Activated CD4-positive, alpha-beta T cell treated with anti-CD3 and anti-CD28 coated beads for 1 hour (primary cell): ENCODE results near the gene PAFAH1B1.
"Not testable (repeated sequence)": the region's sequence is repeated elsewhere in the genome, so short reads cannot be mapped to it uniquely, and the experiment has no call there.

Experiments
- DNase-seq: peaks from one replicate; pipeline ENCODE4 v3.0.0-alpha.2; 2020

PAFAH1B1 gene

DNA sequence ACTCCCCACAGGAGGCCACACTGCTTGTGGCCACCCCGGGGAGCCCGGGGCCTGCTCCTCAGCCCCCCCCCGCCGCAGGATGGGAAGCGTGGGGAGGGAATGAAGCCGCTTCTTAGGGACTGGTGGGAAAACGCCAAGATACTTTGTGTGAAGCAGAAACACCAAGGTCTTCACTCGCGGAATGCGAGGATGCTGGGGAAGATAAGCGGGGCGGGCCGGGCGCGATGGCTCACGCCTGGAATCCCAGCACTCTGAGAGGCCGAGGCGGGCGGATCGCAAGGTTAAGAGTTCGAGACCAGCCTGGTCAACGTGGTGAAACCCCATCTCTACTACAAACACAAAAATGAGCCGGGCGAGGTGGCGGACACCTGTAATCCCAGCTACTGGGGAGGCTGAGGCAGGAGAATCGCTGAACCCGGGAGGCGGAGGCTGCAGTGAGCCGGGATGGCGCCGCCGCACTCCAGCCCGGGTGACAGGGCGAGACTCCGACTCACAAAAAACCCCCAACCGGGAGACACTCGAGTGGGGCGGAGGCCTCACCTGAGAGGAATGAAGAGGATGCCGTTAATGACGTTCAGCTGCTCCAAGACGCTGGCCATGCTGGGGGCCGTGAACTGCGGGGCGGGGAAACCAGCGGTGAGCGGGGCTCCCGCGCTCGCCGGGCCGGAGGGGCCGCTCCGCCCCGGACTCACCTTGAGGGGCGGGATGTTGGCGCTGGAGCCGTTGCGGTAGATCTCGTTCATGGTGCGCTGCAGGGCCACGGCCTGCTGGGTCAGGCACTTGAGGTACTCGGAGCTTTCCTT, 97.8 kb downstream of the PAFAH1B1 start:
- DNase-seq: no peak

DNA sequence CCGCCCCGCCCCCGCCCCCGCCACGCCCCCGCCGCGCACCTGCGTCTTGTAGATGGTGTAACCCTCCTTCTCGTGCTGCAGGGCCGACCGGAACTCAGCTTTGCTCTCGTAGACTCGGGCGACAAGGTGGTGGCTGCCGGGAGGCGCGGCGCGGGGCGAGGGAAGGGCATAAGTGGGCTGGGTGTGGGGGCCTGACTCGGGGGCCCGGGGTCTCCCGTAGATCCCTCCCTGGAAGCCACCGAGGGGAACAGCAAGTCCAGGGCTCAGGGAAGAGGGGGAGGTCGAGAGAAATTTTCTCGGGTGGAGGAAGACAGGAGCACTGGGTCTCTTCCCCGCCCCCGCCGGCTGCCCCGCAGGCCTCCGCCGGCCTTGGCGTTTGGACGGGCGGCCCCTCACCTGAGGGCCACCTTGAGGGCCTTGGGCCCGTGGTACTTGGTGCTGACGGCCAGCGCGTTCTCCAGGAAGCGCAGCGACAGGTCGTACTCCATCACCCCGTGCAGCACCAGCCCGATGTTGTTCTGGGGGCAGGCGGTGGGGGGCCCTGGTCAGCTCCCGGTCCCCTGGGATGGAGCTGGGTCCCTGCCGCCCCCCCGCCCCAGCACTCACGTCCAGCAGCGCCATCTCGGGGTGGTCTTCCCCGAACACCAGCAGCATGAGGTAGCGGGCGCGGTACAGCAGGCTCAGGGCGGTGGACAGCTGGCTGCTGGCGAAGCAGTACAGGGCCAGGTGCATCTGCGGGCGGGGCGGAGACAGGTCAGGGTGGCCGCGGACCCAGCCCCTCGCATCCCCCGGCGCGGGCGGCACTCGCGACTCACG, 98.7 kb downstream of the PAFAH1B1 start:
- no peak for DNase-seq

DNA sequence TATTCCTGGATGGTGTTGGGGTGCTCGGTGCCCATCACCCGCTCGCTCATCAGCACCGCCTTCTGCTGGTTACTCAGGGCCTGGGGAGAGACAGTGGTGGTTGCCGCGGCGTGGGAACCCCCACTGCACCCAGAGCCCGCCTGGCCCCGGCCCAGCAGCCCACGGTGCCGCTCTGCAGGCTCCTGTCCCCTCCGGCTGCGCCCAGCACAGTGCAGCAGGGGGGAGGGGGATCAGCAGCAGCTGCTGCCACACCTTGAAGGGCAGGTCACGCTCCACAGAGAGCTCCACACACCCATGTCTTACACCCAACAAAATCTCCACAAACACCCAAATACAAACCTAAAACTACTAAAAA, 99.3 kb downstream of the PAFAH1B1 start:
- DNase-seq: no peak

DNA sequence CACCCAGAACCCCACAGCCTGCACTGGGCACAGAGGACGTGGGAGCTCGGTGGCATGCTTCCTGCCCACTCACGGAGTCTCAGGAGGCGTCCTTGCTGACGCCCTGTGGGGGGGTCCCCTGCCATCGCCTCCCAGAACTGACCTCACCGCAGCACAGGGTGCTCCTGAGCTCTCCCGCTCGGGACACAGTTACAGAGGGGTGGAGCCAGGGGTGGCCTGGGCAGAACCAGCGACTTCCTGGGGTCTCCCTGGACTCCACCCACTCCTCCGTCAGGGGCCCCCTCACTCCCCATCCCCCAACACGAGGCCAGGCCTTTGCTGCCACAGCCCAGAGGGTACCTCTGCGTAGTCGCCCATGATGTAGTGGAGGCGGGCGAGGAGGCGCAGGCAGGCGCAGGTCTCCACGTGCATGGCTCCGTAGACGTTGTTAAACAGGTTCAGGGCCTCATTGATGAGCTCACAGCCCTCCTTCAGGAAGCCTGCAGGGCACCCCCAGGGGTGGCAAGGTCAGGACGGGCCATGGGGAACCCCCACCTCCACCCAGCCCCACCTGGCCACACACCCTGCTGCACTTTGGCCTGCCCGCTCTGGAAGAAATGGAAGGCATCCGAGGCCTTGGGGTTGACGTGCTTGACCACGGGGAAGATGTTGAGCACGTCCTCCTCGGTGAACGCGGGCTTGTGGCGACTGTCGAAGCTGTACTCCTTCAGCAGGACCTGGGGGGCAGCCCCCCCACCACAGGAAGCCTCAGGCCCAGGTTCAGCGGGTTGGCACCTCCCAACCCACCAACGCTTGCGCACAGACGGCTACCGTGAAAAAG, 100.3 kb downstream of the PAFAH1B1 start:
- DNase-seq: peak; percentile 7

DNA sequence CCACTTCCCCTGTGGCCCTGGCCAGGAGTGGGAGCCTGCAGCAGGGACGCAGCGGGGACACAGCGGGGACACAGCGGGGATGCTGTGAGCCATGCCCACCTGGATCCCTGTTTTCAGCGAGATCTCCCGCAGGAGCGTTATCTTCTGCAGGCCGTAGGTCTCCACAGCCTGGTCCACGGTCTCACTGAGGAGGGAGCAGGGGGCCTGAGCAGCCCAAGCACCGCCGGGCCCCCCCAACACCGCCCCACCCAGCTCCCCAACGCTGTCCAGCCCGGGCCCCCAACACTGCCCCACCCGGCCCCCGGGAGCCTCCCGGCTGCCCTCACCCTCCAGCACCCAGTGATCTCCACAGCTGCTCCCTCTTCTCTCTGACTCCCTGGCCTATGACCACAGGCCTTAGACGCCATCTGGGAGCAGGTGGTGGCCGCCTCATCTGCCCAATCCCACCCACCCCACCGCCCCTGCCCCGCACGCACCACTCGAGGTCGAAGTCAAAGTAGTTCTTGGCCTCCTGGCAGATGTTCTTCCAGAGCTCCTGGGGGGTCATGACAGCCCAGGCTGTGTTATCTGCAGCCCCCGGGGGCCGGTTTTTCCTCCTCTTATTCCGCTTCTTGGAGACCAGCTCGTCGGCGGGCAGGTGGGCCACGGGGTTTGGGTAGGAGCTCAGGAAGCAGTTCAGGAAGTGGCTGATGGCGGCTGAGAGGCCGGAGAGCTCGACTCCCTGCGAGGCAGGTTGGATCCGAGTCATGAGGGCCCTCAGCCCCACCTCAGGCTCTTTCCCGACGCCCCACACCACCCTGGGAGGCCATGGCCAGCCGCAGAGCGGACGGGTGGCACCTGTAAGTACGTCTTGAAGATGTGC, 101.2 kb downstream of the PAFAH1B1 start:
- DNase-seq: peak; percentile 0

DNA sequence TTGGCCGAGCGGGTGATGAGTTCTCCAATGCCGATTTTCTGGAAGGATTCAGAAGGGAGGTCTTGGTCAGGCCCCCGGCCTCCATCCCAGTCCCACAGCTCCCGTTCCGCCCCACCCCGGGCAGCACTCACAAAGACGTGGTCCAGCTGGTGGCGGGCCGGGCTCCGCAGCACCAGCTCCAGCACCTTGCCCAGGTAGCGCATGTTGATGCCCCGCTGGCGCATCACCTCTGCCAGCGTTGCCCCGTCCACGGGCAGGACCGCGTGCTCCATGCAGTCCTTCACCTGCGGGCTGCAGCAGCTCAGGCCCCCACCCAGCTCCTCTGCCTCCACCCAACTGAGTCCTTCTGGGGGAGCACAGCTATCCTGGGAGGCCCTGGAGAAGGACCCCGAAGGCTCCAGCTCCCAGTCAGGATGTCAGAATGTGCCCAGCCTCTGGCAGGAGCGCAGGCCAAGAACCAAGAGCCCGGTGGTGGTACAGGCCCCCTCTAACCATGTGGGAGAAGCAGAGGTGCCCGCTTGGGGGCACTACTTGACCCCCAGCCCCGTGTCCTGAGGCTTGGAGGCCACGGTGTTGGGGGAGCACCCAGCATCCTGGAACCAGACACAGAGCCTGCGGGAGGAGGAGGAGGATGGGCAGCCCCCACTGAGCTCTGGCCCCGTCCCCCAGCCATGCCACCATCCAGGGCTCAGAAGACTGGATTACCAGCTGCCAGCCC, 101.9 kb downstream of the PAFAH1B1 start:
- peak; percentile 5 for DNase-seq

DNA sequence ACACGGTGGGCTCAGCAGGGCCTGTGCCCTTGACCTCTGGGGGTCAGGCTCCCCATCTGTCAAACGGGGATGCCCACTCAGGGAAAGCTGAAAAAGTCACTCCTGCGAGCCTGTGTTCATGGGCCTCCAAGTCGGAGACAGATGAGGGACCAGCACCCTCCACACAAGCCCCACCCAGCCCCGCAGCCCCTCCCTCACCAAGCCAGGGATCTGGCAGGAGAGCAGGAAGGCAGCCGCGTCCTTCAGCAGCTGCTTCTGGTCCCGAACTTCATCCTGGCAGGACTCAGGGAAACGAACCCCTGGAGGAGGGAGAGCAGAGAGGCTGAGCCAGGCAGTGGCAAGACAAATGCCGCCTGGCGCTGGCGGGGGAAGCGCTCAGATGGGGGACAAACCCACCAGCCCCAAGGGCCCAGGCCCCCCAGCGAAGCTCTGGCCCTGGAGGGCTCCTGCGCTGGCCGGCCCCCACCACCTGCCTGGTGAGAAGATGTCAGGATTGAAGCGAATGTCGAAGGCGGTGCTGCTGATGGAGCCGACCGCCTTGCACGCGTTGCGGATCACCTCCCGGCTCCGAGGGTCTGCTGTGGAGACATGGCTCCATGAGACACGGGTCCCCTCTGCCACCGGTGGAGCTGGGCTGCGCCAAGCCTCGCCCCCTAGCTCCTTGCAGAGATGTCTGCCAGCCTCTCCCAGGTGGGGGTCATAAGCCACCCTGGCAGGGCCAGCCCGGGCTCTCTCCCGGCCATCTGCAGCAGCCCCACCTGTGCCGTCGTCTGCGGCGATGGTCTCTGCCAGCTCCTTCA, 102.7 kb downstream of the PAFAH1B1 start:
- DNase-seq: peak; percentile 3

DNA sequence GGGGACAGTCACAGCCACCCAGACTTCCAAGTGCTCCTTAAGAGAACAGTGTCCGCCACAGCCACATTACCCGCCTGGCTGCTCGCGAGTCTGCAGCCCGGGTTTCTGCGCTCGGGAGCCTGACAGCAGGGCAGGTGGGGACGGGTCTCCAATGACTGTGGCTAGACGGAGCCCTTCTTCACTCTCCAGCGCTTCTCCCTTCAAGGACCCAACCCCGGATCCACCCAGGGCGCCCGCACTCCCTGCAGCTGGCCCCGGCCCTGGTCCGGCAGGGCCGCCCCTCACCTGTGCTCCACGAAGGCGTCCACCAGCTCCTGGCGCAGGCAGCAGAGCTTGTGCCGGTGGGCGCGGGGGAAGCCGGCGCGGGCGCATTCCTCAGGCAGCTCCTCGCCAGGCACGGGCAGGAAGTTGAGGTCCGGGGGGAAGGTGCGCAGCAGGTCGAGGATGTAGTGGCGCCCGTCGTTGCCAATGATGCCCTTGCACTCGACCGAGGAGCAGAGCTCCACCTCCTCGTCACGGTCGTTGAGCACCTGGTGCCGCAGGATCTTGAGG, 104.2 kb downstream of the PAFAH1B1 start:
- DNase-seq: peak; percentile 6

DNA sequence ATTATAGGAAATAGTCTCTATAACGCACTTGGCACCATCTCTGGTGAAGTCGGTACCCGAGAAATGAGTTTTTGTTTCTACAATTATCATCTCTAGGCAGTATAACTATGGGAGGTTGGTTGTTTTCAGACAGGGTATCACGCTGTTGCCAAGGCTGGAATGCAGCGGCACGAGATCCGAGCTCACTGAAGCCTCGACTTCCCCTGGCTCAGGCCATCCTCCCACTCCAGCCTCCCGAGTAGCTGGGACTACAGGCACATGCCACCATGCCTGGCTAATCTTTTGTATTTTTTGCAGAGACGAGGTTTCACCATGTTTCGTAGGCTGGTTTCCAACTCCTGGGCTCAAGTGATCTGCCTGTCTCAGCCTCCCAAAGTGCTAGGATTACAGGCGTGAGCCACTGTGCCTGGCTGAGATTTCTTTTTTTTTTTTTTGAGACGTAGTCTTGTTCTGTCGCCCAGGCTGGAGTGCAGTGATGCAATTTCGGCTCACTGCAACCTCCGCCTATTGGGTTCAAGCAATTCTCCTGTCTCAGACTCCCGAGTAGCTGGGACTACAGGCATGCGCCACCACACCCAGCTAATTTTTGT, 105.9 kb downstream of the PAFAH1B1 start:
- DNase-seq: not testable (repeated sequence)

DNA sequence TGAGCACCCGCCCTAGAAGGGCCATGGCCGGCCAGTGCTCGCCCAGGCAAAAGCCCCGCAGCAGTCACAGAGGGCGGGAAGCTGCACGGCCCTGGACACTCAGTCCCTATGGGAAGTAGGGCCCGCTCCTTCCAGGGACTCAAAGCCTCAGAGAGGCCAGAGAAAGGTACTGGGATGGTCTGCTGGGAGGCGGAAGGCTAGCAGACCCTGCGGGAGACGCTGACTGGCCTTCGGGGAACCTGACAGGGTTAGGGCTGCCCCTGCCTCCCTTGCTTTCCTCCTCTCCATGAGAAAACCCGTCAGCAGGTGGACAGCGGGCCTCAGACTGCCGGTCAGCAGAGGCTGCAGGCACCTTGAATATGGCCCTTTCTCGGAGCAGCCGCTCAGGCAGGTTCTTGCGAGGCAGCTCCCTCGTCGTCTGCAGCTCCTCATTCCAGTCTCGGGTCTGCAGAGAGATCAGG, 106.6 kb downstream of the PAFAH1B1 start:
- DNase-seq: no peak

DNA sequence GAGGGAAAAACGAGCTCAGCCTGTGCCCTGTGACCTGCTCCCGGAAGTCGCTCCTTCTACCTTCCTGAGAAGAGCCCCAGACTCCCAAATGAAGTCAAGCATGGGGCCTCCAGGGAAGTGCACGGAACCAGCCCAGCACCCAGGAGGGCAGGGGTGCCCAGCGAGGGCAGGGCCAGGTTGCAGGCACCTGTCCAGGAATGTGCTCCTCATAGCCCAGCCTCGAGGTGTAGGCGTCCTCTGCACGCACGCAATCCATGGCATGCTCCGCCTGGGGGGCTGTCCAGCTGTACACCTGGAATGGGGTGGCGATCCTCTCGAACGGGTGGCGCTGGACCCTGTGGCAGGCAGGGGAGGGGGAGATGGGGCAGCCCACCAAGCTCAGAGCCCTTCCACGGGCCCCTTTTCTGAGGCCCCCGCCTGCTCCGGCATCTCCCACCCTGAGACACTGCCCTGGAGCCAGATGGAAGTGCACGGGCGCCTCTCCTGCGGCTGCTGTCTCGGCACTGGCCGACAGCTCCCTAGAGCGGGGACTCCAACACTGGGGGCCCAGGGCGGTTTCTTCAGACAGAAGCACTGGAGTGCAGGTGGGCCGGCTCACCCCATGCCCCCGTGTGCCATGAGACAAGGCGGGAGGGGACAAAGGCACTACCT, 107.2 kb downstream of the PAFAH1B1 start:
- DNase-seq: no peak

DNA sequence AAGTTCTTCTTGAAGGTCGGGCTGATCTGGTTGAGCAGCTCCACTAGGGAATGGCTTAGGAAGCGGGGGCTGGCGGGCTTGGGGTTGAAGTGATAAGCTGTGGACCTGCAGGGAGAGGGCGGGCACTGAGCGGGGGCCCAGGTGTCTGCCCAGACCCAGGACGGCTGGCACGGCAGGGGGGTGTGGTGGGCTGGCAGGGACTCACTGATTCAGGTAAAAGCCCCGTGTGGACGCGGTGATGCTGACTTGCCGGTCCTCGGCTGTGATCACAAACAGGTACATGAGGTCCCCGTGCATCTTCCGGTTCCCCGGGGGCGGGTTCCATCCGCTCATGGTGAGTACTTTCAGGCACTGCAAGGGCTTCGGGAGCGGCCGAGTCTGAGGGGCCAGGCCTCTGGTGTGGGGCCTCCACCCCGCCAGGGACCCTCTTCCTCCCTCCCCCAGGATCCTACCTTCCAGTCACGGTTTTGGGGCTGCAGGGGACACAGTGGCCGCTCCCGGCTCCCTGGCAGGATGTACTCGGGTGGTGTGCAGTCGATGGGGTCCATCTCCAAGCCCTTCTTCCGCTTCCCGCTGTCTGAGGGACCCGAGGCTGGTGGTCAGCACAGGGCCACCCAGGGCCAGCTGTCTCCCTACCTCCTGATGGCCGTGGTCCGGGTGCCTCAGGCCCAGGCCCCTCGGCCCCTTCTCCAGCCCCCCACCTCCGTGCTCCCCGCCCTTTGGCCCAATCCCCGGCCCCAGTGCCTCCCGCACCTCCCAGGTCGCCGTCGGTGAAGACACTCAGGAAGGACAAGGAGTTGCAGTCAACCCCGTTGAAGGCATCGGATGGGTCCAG, 107.9 kb downstream of the PAFAH1B1 start:
- DNase-seq: no peak

DNA sequence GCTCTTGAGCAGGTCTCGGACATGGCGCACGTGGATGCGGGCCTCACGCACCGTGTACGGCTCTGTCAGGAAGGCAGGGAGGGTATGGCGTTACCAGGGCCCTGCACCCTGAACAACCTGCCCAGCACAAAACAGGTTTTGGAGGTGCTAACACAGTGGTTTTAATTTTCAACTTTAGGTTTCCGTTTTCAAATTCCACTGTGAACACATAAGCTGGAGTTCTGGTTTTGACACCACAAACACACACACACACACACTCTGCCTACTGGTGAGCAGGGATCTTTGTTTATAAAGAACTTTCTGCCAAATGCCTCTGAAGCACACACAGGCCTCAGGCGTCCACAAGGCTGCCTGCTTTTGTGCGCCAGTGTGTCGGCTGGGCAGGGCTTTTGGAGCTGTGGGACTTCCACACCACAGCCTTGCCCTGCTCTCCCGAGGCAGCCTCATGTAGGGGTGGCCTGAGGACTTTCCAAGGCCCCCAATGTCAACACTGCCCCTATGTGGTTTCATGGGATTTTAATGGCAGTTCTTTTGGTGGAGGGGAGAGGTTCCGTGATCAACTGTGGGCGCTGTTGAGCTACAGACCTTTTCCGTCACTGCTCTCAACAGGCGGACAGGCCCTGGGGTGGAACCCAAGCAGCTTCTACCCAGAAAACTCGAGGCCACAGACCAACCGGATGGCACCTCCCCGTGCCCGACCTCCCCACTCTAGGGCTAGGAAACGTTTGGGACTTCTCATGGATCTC, 108.7 kb downstream of the PAFAH1B1 start:
- no peak for DNase-seq

DNA sequence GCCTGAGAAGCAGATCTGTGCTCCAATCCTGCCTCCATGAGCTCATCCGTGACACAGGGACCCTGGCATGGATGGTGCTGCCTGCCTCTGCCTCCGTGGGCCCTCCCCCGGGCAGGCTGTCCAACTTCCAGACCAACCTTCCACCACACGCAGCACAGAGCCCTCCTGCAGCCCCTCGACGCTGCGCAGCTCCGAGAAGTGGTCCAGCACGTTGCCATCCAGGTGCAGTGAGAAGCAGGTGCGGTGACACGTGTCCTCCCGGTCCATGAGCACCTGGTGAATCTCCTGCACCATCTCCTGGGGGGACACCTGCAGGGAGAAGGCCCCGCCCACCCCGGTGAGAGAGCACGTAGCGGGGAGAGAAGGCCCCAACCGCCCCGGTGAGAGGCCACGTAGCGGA, 109.7 kb downstream of the PAFAH1B1 start:
- DNase-seq: no peak

DNA sequence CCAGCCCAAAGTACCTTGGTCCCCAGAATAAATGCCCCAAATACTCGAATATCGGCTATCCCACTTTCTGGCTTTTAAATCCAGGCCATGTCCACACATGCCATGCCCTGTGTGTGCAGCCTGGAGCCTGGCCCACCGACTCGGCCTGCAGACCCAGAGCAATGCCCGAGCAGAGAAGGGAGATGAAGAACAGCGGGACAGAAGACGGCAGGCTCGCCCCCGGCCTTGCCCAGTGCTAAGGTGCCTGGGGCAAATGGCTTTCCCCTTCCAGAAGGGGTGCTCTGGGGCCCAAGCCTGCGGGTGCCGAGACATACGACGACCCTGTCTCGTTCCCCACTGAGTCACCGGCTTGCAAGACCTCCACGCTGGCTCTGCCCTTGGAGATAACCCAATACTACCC, 110.2 kb downstream of the PAFAH1B1 start:
- no peak for DNase-seq

DNA sequence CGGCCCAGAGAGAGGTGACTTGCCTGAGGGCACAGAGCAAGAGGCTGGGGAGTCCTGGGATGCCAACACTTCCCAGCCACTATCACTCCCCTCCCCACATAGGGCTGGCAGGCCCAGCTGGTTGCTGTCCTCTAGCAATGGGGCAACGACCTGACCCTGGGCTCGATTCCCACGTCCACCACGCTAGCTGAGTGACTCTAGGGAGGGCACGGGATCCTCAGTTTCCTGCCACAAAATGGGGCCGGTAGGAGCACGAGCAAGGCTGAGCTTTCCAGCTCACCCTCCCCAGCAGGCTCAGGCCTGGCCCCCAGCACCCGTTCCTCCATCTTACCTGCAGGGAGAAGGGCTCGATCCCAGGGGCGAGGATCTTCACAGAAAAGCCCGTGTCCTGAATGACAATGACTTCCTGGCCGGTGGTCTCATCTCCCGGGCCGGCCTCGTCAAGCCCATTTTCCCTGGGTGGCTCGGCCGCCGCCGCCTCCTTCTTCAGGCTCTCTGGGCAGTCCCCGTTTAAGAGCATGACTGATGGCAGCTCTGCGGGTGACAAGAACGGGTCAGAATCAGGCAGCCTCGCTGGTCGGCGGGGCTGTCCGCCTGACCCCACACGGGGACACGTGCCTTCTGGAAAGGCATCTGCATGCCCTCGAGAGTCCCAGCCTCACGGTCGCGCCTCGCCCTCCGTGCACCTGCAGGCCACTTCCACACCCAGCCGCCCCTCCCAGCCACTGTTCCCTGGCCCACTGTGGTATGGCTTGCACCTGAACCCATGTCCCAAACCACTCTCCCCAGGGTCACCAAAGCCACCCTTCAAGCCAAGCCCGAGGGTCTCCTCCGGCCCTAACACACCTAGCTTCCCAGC, 110.8 kb downstream of the PAFAH1B1 start:
- DNase-seq: no peak

DNA sequence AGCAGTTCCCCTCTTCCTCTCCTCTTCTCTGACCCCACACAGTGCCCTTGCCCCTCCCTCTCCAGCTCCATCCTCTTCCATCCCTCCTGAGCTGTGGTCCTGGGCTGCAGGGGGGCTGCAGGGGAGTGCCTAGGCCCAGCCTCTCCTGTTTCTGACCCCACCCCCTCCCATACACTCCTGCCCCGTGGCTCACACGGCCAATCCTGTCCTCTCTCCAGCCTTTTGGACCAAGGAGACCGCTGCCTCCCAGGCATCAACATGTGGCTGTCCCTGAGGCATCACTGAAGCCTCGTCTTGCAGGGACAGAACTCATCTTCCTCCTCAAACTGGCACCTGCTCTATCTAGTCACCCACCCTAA, 111.4 kb downstream of the PAFAH1B1 start:
- DNase-seq: no peak
